Amniotic stem cell (primary cell): ENCODE measurements around the gene MIPOL1.

ENCODE experiments used
- DNase-seq: peaks from one replicate; lab custom pipeline; 2025; lab: John Stamatoyannopoulos, UW

Gene MIPOL1

GRCh38 chr14:37399517-37399916 lies 201.8 kb downstream of the MIPOL1 start:
- no peak for DNase-seq

- DNase-seq = no peak
Observed at GRCh38 chr14:37401093-37401492, 203.4 kb downstream of the MIPOL1 start.

GRCh38 chr14:37403626-37404025 lies 205.9 kb downstream of the MIPOL1 start:
- DNase-seq = no peak

- DNase-seq = no peak
Observed at GRCh38 chr14:37406095-37406494, 208.4 kb downstream of the MIPOL1 start.

GRCh38 chr14:37411079-37411735 lies 213.5 kb downstream of the MIPOL1 start:
- DNase-seq = no peak

- DNase-seq = no peak
Observed at GRCh38 chr14:37413050-37413449, 215.3 kb downstream of the MIPOL1 start.

GRCh38 chr14:37413504-37414003 lies 215.8 kb downstream of the MIPOL1 start:
- no peak for DNase-seq

- no peak for DNase-seq
Observed at GRCh38 chr14:37416264-37416663, 218.5 kb downstream of the MIPOL1 start.

- DNase-seq = no peak
Observed at GRCh38 chr14:37417151-37417550, 219.4 kb downstream of the MIPOL1 start.

- no peak for DNase-seq
Observed at GRCh38 chr14:37417833-37418232, 220.1 kb downstream of the MIPOL1 start.

GRCh38 chr14:37420622-37421021 lies 222.9 kb downstream of the MIPOL1 start:
- no peak for DNase-seq

GRCh38 chr14:37422319-37422718 lies 224.6 kb downstream of the MIPOL1 start:
- DNase-seq = no peak

- no peak for DNase-seq
Observed at GRCh38 chr14:37422748-37423147, 225.0 kb downstream of the MIPOL1 start.

GRCh38 chr14:37428954-37429353 lies 231.2 kb downstream of the MIPOL1 start:
- DNase-seq = no peak

GRCh38 chr14:37429618-37430017 lies 231.9 kb downstream of the MIPOL1 start:
- no peak for DNase-seq

GRCh38 chr14:37434867-37435266 lies 237.1 kb downstream of the MIPOL1 start:
- DNase-seq = no peak

- no peak for DNase-seq
Observed at GRCh38 chr14:37436519-37436918, 238.8 kb downstream of the MIPOL1 start.

- no peak for DNase-seq
Observed at GRCh38 chr14:37437490-37437889, 239.8 kb downstream of the MIPOL1 start.

- no peak for DNase-seq
Observed at GRCh38 chr14:37438444-37438843, 240.7 kb downstream of the MIPOL1 start.

- DNase-seq = no peak
Observed at GRCh38 chr14:37443461-37443860, 245.7 kb downstream of the MIPOL1 start.

- no peak for DNase-seq
Observed at GRCh38 chr14:37447883-37448391, 250.2 kb downstream of the MIPOL1 start.

- no peak for DNase-seq
Observed at GRCh38 chr14:37452323-37452722, 254.6 kb downstream of the MIPOL1 start.

- DNase-seq = no peak
Observed at GRCh38 chr14:37453985-37454384, 256.2 kb downstream of the MIPOL1 start.

GRCh38 chr14:37457334-37457733 lies 259.6 kb downstream of the MIPOL1 start:
- no peak for DNase-seq
